Measurements from ENCODE around the gene IL19.

DNA sequence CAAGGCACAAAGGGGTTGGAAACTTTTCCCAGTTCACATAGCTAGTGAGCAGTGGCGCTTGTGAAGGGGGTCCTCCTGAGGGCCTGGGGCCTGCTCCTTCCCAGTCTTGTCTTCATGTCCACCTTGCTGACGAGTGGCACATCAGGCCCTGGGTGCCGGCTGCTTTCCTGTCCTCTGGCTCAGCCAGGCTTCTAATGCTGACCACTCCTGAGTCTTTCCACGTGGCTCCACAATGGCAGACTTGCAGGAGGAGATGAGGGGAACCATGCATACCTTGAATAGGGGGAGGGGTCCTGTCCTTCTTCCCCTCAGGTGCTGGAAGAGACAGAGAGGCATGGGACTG, 47.1 kb upstream of the IL19 start:
- TF ChIP-seq, protein P1, sequence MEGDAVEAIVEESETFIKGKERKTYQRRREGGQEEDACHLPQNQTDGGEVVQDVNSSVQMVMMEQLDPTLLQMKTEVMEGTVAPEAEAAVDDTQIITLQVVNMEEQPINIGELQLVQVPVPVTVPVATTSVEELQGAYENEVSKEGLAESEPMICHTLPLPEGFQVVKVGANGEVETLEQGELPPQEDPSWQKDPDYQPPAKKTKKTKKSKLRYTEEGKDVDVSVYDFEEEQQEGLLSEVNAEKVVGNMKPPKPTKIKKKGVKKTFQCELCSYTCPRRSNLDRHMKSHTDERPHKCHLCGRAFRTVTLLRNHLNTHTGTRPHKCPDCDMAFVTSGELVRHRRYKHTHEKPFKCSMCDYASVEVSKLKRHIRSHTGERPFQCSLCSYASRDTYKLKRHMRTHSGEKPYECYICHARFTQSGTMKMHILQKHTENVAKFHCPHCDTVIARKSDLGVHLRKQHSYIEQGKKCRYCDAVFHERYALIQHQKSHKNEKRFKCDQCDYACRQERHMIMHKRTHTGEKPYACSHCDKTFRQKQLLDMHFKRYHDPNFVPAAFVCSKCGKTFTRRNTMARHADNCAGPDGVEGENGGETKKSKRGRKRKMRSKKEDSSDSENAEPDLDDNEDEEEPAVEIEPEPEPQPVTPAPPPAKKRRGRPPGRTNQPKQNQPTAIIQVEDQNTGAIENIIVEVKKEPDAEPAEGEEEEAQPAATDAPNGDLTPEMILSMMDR (IDR thresholded peaks at IDR 0.05), result no peak
- TF ChIP-seq EP300 (IDR thresholded peaks at IDR 0.05) (no peak), POLR2A (IDR thresholded peaks at IDR 0.05) (no peak)
